ENCODE results near the gene CACNA1B. TPM values are rescaled to one million over a fixed set of nuclear protein-coding genes. Genes with fewer than 3 reads are reported as not detected.
"Not testable (repeated sequence)": the region's sequence is repeated elsewhere in the genome, so short reads cannot be mapped to it uniquely, and the experiment has no call there.

CACNA1B gene
- total RNA-seq, 1 donor from 2014 or later: 0.46 TPM

- ATAC-seq (ENCODE audit: poor library complexity) (no peak), DNase-seq (no peak)
- intact Hi-C loops (cut with DNase I): no loop called here
Measured at GRCh38 chr9:138112090-138112748, 234.6 kb downstream of the CACNA1B start.

- intact Hi-C loops (cut with DNase I): no loop called here
- no peak for ATAC-seq (ENCODE audit: poor library complexity)
- no peak for DNase-seq
Measured at GRCh38 chr9:138112791-138113600, 235.4 kb downstream of the CACNA1B start.

GRCh38 chr9:138113701-138114325 lies 236.2 kb downstream of the CACNA1B start:
- ATAC-seq (ENCODE audit: poor library complexity); DNase-seq; intact Hi-C loops (cut with DNase I): not testable (repeated sequence)

GRCh38 chr9:138114501-138115245 lies 237.1 kb downstream of the CACNA1B start:
- DNase-seq (no peak), ATAC-seq (ENCODE audit: poor library complexity) (no peak)
- intact Hi-C loops (cut with DNase I): no loop called here

GRCh38 chr9:138115506-138115905 lies 237.9 kb downstream of the CACNA1B start:
- DNase-seq: no peak
- intact Hi-C loops (cut with DNase I): no loop called here
- ATAC-seq (ENCODE audit: poor library complexity): no peak

GRCh38 chr9:138116521-138116920 lies 238.9 kb downstream of the CACNA1B start:
- DNase-seq (no peak), ATAC-seq (ENCODE audit: poor library complexity) (no peak)
- intact Hi-C loops (cut with DNase I): no loop called here

GRCh38 chr9:138117101-138117750 lies 239.6 kb downstream of the CACNA1B start:
- DNase-seq: no peak
- intact Hi-C loops (cut with DNase I): no loop called here
- ATAC-seq (ENCODE audit: poor library complexity): no peak

- DNase-seq: no peak
- intact Hi-C loops (cut with DNase I): no loop called here
- ATAC-seq (ENCODE audit: poor library complexity): no peak
Measured at GRCh38 chr9:138117836-138118235, 240.3 kb downstream of the CACNA1B start.

- DNase-seq (no peak), ATAC-seq (ENCODE audit: poor library complexity) (no peak)
Measured at GRCh38 chr9:138118601-138119071, 241.1 kb downstream of the CACNA1B start.

GRCh38 chr9:138119202-138120027 lies 241.8 kb downstream of the CACNA1B start:
- ATAC-seq (ENCODE audit: poor library complexity) (no peak), DNase-seq (no peak)
- intact Hi-C loops (cut with DNase I): no loop called here

More at GRCh38 chr9:138118601-138119071, 241.1 kb downstream of the CACNA1B start:
- intact Hi-C loops (cut with DNase I): no loop called here

GRCh38 chr9:138120072-138120471 lies 242.5 kb downstream of the CACNA1B start:
- ATAC-seq (ENCODE audit: poor library complexity): no peak
- intact Hi-C loops (cut with DNase I): no loop called here
- DNase-seq: no peak

- no peak for DNase-seq
- intact Hi-C loops (cut with DNase I): no loop called here
- no peak for ATAC-seq (ENCODE audit: poor library complexity)
Measured at GRCh38 chr9:138120511-138121437, 243.2 kb downstream of the CACNA1B start.

GRCh38 chr9:138121438-138122050 lies 244.0 kb downstream of the CACNA1B start:
- no peak for ATAC-seq (ENCODE audit: poor library complexity)
- intact Hi-C loops (cut with DNase I): no loop called here
- DNase-seq: no peak

GRCh38 chr9:138122201-138122600 lies 244.6 kb downstream of the CACNA1B start:
- ATAC-seq (ENCODE audit: poor library complexity) (no peak), DNase-seq (no peak)
- intact Hi-C loops (cut with DNase I): no loop called here

GRCh38 chr9:138122676-138123075 lies 245.1 kb downstream of the CACNA1B start:
- intact Hi-C loops (cut with DNase I): no loop called here
- ATAC-seq (ENCODE audit: poor library complexity) (no peak), DNase-seq (no peak)

GRCh38 chr9:138123086-138123485 lies 245.5 kb downstream of the CACNA1B start:
- ATAC-seq (ENCODE audit: poor library complexity) (no peak), DNase-seq (no peak)
- intact Hi-C loops (cut with DNase I): no loop called here
